Superior temporal gyrus (tissue), 1 donor: ENCODE results near the gene BEX3.
"Not testable (repeated sequence)": the region's sequence is repeated elsewhere in the genome, so short reads cannot be mapped to it uniquely, and the experiment has no call there.

Experiments
- DNase-seq: peaks from one replicate; pipeline ENCODE4 v3.0.0-alpha.2; 2016; ENCODE audit errors: extremely low spot score

The BEX3 gene

DNA sequence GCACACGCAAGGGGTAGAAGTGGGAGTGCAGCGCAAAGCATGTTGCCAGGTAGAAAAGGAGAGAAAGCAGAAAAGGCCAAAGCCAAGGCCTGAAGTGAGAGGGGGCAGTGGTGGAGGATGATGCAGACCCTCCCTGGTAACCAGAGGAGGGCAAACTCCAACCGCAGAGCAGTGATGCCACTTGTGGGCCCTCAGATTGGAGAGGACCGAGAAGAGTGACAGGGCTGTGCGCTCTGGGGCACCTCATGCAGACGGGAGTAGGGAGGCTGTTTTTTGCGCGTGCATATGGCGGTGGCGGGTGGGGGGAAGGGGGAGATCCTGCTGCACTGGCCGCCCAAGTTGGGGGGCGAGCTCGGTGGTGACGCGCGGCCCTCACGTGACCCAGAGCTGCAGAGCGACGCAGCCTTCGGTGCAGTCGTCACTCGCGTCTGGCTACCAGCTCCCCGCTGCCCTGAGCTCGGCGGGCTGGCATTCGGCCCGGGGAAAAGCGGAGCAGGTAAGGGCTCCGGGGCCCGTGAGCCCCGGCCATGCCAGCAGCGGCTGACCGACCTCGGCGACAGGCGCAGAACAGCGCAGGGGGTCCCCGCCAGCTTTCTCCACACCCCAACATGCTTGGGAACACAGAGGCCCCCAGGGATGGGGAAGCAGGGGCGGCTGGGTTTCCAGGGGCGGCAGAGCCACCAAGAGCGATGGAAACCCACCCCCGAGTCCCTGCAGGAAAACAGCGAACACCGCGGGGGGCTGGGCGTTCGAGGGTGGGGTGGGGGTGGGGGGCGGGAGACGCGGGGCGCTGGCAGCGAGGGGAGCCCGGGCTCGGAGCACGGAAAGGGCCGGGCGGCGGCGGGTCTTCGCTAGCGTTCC, at the start of gene BEX3:
Gene BEX3 (plus strand): TSS at position 421 of the 861 bp plus-strand sequence. CDS start 984 bp downstream, outside the sequence.
- peak; percentile 41 for DNase-seq

DNA sequence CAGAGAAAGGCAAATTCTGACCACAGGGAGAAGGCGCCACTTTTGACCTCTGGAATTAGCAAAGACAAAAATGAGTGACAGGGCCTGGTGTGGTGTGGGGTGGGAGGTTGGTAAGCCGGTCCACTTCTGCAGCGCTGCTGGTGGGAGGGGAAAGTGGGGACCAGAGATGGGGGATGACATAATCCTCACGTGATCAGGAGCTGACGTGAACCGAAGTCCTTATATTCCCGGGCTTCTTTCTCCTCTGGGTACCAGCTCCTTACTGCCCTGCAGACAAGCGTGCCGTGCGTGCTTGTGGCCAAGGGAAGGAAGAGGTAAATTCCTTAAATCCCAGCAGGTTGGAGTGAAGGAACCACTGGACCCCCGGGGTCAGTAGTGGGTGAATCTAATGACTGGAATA, 46.3 kb upstream of the BEX3 start, which contains the start of gene TCEAL7:
Gene TCEAL7 (plus strand): TSS at position 249 of the 400 bp plus-strand sequence. CDS start 1,165 bp downstream, outside the sequence.
- peak; percentile 89 for DNase-seq

DNA sequence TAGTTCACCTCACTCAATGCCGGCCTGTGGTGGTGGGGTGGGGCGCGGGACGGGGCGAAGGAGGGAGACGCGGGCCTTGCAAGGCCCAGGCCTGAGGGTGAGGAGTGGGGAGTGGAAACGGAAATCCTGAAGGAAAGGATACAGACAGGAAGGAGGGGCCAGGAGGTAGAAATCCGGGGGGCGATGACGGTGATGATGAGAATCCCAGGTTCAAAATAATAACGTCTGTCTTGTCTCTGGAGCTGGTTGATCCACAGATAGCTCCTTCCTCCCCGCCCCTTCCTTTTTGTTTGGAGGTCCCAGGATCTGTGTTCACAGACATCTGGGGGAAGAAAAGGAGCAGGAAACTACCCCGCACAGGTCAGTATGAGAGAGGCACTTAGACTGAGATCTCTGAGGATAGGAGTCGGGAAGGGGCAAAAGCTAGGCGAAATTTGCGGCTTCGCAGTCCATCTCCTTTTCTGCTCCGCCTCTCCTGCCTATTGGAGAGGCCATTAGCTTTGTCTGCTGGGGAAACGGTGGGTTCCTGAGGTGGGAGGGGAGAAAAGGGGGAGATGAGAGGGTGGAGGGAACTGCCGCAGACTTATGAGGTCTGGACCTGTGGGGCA, 45.6 kb upstream of the BEX3 start:
- peak; percentile 24 for DNase-seq

DNA sequence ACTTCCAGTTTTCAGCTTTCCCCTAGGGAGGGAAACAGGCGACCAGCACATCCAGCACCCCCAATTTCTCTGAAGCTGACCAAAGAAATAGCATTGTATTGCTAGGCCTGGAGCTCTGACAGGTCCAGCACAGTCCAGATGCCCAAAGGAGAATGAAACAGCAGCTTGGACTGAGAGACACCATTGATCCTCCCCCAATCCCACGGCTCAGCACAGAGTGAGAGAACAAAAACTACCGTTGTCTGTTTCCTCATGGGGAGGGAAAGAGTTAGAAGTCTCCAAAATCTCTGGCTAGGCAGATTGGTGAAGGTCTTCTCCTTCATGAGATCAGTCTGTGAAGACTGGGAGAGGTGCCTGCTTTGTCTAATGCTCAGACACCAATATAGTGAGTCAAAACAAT, 37.7 kb upstream of the BEX3 start:
- DNase-seq: peak; percentile 68

DNA sequence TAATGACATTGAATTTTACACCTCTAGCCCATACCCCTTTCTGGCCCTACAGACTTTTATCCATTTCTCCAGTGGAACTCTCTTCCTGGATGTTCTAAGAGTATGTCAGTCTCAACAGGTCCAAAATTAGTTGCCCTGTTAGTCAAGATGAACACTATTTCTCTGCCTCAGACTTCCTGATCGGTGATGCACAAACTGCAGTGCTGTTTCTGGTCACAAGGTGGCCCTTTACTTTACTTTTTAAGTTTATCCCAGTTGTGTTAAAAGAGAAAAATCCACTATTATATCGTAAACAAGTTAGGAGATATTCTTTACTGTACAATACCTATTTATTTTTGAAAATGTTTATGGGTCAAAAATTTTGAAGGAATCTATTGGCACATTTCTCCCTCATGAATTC, 33.2 kb upstream of the BEX3 start:
- peak; percentile 79 for DNase-seq

DNA sequence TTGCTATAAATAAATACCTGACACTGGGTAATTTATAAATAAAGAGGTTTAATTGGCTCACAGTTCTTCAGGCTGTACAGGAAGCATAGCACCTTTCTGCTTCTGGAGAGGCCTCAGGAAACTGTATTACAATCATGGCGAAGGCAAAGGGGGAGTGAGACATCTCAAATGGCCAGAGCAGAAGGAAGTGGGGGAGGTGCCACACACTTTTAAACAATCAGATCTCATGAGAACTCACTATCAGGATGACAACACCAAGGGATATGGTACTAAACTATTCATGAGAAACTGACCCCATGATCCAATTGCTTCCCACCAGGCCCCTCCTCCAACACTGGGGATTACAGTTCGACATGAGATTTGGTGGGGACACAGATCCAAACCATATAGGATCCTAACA, 31.7 kb upstream of the BEX3 start:
- DNase-seq: no peak

DNA sequence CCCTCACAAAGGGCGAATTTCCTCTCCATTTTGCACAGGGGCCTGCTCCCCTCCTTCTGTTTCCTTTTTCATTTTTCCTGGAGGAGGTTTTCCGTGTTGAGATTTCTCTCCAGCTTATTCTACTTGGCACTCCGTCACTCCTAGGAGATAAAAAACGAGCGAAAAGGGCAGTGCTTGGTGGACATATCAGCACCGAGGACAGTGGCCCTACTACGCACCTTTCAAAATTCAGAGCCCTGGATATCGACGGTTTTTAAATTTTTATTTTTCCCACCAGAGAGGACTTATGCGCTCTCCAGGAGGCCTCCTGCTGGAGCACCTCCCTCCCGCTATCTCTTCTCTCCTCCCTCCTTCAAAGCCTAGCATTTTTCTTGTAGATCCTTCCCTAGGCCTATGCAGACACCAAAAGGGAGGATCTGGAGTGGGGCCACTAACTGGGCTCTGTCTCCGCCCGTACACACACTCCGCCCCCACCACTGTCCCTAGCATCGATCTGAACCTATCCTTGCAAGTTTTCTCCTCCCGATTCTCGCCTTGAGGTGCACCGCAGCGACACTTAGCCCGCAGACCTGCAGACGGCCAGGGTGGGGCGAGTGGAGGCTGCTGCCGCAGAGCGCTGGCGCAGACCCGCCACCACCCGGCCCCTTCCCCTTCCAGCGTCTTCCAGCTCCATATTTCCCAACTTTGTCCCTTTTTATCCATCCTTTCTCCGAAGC, 28.5 kb upstream of the BEX3 start:
- DNase-seq: no peak

DNA sequence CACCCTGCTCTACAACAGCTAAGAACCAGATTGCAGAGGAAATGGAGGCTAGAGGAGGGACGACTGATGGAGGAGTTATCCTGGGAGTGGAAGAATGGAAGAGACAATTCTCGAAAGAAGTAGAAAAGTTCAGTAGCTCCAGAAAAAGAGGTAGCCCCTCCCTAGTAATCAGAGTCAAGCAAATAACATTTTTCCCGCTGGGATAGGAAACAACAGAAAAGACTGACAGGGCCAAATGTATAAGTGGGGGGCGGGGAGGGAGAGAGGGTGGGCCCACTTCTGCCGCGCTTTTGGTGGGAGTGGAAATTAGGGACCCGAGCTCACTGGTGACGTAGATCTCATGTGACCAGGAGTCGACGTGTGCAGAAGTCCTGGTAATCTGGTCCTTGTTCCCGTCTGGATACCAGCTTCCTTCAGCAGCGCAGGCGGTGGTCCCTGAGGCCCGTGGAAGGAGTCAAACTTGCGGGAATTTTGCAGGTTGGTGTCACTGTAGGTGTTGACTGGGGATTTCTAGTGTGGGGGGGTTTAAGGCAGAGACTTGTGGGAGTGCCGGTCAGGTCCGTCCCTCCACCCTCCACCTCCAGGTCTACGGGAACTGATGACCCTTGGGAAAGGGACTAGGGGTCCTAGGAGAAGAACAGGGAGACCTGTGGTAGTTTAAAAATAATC, 20.1 kb upstream of the BEX3 start, which contains the start of gene TCEAL9:
Gene TCEAL9 (plus strand): TSS at position 377 of the 669 bp plus-strand sequence. CDS start 1,179 bp downstream, outside the sequence.
- DNase-seq: peak; percentile 64

DNA sequence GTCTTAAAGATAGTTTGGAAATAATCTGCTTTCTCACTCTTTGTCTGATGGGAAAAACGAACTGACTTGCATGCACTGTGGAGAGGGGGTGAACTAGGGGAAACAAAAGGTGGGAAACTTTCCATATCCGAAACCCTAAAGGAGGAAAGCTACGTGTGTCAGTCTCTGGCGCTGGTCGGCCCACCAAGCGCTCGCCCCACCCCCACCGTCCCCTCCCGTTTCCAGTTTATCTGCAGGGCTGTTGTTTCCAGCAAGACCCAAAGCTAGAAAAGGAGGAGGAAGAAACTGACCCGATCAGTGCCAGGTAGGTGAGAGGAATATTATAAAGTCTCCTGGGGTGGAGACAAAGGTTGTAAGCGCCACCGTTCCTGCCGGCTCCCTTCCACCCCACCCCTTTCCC, 19.5 kb upstream of the BEX3 start:
- no peak for DNase-seq

DNA sequence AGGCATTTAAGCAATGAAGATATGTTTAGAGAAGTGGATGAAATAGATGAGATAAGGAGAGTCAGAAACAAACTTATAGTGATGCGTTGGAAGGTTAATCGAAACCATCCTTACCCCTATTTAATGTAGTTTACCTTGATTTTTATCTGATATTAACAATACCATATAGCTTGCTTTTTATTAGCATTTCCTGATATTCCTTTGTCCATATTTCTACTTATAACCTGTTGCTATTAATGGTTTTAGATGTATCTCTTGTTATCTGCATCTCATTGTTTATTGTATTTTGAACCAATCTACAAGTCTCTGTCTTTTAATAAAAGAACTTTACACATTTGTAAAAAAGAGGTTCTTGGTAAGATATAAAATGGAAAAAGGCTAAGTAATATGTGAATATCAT, 18.5 kb upstream of the BEX3 start:
- no peak for DNase-seq

DNA sequence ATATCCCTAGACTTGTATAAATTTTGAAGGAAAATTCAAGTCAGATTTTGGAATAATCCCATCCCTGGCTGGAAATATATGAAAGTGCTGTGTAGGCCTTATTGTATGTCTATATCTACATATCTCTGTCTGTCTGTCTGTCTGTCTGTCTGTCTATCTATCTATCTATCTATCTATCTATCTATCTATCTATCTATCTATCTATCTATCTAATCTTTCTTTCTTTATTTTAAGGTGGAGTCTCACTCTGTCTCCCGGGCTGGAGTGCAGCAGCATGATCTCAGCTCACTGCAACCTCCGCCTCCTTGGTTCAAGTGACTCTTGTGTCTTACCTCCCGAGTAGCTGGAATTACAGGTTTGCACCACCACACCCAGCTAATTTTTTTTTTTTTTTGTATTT, 16.7 kb upstream of the BEX3 start:
- DNase-seq: not testable (repeated sequence)

DNA sequence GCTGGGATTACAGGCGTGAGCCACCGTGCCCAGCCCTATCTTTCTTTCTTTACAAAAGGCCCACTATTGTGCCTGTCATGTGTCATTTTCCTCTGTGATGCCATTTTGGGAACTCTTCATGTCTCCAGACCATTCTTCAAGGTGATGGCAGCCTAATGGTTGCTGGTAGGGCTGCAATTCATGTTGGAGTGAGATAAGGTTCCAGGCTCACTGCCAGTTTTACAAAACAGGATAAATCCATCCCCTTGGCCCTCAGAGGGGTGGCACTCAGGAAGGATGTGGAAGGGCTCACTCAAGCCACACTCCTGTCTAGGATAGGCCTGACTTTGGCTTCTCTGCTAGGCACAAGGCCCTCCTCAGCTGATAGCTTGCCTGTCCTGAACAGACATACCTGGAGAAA, 16.2 kb upstream of the BEX3 start:
- no peak for DNase-seq

DNA sequence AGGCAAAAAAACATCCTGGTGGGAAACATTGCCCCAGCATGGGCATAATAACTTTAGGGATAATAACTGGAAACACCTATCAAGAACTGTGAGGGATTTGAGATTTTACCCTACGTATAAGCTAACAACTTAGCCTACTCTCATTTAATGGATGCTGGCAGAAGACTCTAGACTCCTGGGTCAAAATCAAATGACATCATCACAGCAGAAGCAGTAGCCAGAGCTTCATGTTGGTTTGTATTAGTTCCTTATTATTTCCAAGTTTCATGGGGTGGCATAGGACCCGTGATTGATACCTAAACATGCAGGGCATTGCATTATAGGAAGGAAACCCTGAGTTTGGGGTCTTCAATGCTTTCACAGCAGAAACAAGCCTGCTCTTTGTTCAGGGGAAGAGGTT, 15.4 kb upstream of the BEX3 start:
- no peak for DNase-seq

DNA sequence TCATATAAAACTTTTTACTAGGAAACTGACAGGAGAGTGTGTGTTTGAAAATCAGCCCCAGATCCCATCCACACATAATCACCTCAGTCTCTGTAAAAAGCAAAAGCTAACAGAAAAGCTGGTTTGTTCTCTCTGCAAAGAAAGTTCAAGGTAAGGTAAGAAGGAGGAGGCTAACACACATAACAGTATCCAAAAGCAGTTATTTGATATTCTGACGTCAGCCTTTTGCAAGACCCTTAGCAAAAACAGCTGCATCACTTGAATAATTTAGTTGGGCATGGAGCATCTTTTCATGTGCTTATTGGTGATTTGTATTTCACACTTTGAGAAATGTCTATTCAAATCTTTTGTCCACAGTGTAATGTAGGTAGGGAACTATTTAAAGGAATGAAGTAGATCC, 14.5 kb upstream of the BEX3 start:
- DNase-seq: no peak

DNA sequence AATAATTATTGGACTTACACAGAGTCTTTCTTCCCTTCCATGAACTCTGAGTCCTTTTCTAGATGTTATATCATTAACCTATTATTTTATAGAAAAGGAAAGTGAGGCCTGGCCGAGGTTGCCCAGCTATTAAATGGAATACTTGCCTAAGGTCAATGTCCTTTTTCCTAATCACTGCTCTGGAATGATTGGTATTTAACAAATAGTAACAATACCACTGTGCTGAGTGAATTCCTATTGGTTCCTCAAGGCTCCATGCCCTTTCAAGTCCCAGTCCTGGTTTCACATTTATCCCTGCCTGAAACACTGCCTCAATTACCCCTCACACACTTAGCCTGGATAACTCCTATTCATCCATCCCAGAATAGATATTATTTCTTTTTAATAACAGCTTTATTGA, 13.9 kb upstream of the BEX3 start:
- DNase-seq: no peak

DNA sequence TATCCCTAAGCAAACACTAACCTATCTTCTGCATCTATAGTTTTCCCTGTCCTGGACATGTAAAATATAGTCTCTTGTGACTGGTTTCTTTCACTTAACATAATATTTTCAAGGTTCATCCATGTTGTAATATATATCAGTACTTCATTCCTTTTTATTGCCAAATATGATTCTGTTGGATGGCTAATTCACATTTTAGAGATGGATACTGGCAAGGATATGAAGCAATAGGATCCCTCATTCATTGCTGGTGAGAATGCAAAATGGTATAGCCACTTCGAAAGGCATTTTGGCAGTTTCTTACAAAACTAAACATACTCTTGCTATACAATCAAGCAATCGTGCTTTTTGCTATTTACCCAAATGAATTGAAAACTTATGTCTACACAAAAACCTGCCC, 13.3 kb upstream of the BEX3 start:
- no peak for DNase-seq

DNA sequence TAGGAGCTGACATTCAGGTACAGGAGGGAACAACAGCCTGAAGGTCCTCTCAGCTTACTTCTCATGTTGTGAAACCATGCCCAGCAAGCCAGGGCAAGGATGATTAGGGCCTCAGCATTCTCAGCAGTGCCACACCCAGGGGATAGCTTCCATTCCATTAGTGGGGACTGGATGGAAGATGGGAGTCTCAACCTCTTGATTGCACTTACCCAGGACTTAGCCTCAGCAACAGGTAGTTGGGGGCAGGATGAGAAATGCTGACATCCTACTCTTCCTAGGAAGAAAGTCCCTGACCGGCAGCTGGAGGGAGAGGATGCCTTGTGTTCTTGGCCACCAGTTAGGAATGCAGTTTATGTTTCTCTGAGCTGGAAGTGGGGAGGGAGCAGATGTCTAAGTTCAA, 8.8 kb upstream of the BEX3 start:
- DNase-seq: no peak

DNA sequence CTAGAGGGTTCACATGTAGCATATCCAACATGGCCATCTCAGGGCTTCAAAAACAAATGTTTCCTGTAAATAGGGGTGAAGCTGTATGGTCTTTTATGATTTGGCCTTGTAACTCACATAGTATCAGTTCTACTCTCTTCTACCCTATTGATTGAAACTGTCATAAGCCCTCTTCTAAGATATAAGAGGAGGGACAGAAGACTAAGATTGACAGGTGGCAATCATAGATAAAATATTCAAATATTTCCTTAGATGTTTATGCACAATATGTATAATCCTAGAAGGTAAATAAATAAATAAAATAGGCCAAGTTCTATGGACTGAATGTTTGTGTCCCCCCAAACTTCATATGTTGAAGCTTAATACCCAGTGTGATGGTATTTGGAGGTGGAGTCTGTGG, 6.9 kb upstream of the BEX3 start:
- DNase-seq: no peak

DNA sequence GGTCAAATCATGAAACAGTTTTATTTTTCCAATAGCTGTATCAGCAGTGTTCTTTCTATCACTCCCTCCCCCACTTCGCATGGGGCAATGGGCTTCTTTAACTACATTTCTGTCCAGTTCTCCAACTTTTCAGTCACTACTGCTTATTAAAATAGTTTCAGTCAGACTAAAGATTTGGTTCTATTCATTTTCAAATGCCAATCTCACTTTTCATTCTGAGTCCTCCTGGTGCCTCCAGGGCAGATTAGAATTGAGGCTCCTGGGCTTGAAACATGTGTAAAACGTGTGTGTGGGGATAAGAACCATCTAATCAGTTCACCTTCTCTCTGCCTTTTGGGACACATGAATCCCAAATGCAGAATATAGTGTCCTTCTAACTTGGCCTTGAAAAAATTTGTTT, 3.5 kb upstream of the BEX3 start:
- no peak for DNase-seq

DNA sequence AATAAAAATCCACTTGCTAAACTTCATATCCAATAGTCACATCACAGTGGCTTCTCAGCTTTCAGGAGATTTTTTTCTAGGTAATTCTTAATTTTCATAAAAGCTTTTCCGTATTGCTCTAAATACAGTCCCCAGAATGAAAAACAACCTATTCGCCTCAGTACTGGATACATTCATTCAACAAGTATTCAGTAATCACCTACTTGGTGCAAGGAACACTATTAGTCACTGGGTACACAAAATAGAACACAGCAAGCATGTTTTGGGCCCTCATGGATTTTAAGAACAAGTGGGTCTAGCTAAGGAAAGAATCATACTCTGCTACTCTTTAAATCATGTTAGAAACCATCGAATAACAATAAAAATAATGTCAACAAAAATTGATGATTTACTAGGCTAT, 2.8 kb upstream of the BEX3 start:
- DNase-seq: no peak

DNA sequence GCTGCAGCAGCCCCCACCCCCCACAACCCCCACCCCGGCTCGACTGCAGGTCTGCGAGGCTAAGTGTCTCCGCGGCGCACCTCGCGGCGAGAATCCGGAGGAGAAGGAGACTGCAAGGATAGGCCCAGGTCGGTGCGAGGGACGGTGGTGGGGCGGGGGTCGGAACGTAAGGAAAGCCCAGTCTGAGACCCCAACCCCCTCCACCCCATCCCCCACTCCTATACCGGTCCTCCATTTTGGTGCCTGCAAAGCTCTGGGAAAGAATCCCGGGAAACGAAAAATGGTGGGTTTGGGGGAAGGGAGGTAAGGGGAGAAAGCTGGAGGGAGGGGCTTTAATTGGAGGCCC, 614 bp downstream of the BEX3 start:
- no peak for DNase-seq

DNA sequence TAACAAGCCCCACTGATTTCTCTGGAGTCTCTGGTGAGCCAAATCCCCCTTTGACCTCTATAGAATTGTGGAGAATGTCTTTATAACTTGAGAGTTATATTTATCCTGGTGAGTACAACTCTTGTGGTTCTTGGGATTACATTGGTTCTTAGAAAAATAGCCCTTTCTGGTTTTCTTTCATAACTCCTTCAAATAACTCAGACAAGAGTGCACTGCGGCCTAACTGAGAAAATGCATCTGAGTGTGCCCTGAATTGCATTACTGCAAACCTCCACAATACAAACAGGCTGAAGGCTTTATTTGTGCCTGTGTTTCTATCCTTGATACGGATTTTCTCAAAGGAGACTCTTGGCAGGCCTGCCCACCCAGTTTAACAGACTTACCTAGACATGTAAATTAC, 2.7 kb downstream of the BEX3 start:
- DNase-seq: no peak
